Trophoblast cell (in vitro differentiated cells and primary cell): Measurements from ENCODE around the gene FBXW9.

Experiments used
- DNase-seq, 2 donors: peaks; one replicate each; pipeline ENCODE4 v3.0.0-alpha.2; 2016
- H2AFZ ChIP-seq: 2 replicates; pipeline ENCODE4 v1.6.1; 2013; ENCODE audit warnings: low read length, moderate library complexity, mild to moderate bottlenecking; ENCODE audit not compliant: insufficient read depth, poor library complexity
- H2AK5ac ChIP-seq: 2 replicates; pipeline ENCODE4 v1.6.1; 2013; ENCODE audit warnings: mild to moderate bottlenecking, low read length
- H2BK120ac ChIP-seq: 2 replicates; pipeline ENCODE4 v1.6.1; 2013; ENCODE audit warnings: low read length, mild to moderate bottlenecking, moderate library complexity; ENCODE audit not compliant: insufficient read depth, poor library complexity
- H2BK12ac ChIP-seq: 2 replicates; pipeline ENCODE4 v1.6.1; 2013; ENCODE audit warnings: mild to moderate bottlenecking, low read length, moderate library complexity
- H2BK5ac ChIP-seq: 2 replicates; pipeline ENCODE4 v1.6.1; 2013; ENCODE audit warnings: low read length, low read depth, moderate library complexity, mild to moderate bottlenecking; ENCODE audit not compliant: poor library complexity
- H3K14ac ChIP-seq: 2 replicates; pipeline ENCODE4 v1.6.1; 2013; ENCODE audit warnings: mild to moderate bottlenecking, low read length
- H3K18ac ChIP-seq: 2 replicates; pipeline ENCODE4 v1.6.1; 2013; ENCODE audit warnings: mild to moderate bottlenecking, low read length
- H3K23ac ChIP-seq: 2 replicates; pipeline ENCODE4 v1.6.1; 2013; ENCODE audit warnings: low read length
- H3K27ac ChIP-seq: 2 replicates; pipeline ENCODE4 v1.5.1; 2013; ENCODE audit warnings: low read depth, mild to moderate bottlenecking, inconsistent platforms, low read length, moderate library complexity
- H3K27me3 ChIP-seq: 2 replicates; pipeline ENCODE4 v1.6.1; 2013; ENCODE audit warnings: inconsistent platforms, mild to moderate bottlenecking, low read length, moderate library complexity; ENCODE audit not compliant: insufficient read depth
- H3K36me3 ChIP-seq, 2 experiments: 1 replicate in 1 of 2; 2 replicates in 1 of 2; pipeline ENCODE4 v1.6.1; 2013; ENCODE audit warnings: low read length in 2 of 2, mild to moderate bottlenecking in 2 of 2, moderate library complexity in 1 of 2; ENCODE audit not compliant: insufficient read depth in 2 of 2, control insufficient read depth in 1 of 2
- H3K4ac ChIP-seq: 2 replicates; pipeline ENCODE4 v1.6.1; 2013; ENCODE audit warnings: low read depth, mild to moderate bottlenecking, low read length, moderate library complexity
- H3K4me1 ChIP-seq, 2 experiments: 1 replicate in 1 of 2; 2 replicates in 1 of 2; pipeline ENCODE4 v1.6.1; 2013; ENCODE audit warnings: low read length in 2 of 2, mild to moderate bottlenecking in 2 of 2, moderate library complexity in 1 of 2; ENCODE audit not compliant: insufficient read depth in 2 of 2, control insufficient read depth in 1 of 2
- H3K4me2 ChIP-seq: 2 replicates; pipeline ENCODE4 v1.6.1; 2013; ENCODE audit warnings: inconsistent platforms, mild to moderate bottlenecking, low read length, moderate library complexity
- H3K4me3 ChIP-seq: 2 replicates; pipeline ENCODE4 v1.5.1; 2013; ENCODE audit warnings: mild to moderate bottlenecking, low read depth, low read length, inconsistent platforms
- H3K79me1 ChIP-seq: one replicate; pipeline ENCODE4 v1.6.1; 2013; ENCODE audit warnings: low read length
- H3K79me2 ChIP-seq: 2 replicates; pipeline ENCODE4 v1.6.1; 2013; ENCODE audit warnings: low read length, mild to moderate bottlenecking; ENCODE audit not compliant: control insufficient read depth, insufficient read depth, poor library complexity
- H3K9ac ChIP-seq: 2 replicates; pipeline ENCODE4 v1.6.1; 2013; ENCODE audit warnings: mild to moderate bottlenecking, low read length
- H3K9me3 ChIP-seq: 2 replicates; pipeline ENCODE4 v1.6.1; 2013; ENCODE audit warnings: low read depth, mild to moderate bottlenecking, control low read depth, inconsistent platforms, low read length; ENCODE audit not compliant: insufficient read depth
- H4K12ac ChIP-seq: 2 replicates; pipeline ENCODE4 v1.6.1; 2013; ENCODE audit warnings: low read depth, mild to moderate bottlenecking, low read length, moderate library complexity
- H4K8ac ChIP-seq: 2 replicates; pipeline ENCODE4 v1.6.1; 2013; ENCODE audit warnings: low read depth, mild to moderate bottlenecking, low read length, moderate library complexity
- H4K91ac ChIP-seq: one replicate; pipeline ENCODE4 v1.6.1; 2013; ENCODE audit warnings: low read depth, mild to moderate bottlenecking, low read length, moderate library complexity
- WGBS: extraction: QIAGEN DNeasy Blood & Tissue Kit; methylation state at CpG from one replicate; pipeline ENCODE4 v1.1.7; 2013; ENCODE audit warnings: missing lambda C conversion rate; ENCODE audit not compliant: insufficient read length, insufficient coverage; ENCODE audit errors: extremely low coverage; 5-methylcytosine and 5-hydroxymethylcytosine counted together

Gene FBXW9

GRCh38 chr19:12689581-12690216, 6.7 kb downstream of the FBXW9 start:
- H3K4ac ChIP-seq: no peak overlapping the region
- no peak overlapping the region for H3K18ac ChIP-seq
- H3K79me1 ChIP-seq: no peaks in the 10 kb centered on the region
- no peak overlapping the region for H2AFZ ChIP-seq
- no peak overlapping the region for H3K4me3 ChIP-seq
- H4K91ac ChIP-seq: no peak overlapping the region
- H3K36me3 ChIP-seq: peaks cover 9 to 10% of the 10 kb centered on the region in 2 experiments
- no peak overlapping the region for H2AK5ac ChIP-seq
- WGBS: no CpG with 5 or more reads among the region's 26 CpGs
- no peak overlapping the region for H3K27ac ChIP-seq
- no peak overlapping the region for H3K9ac ChIP-seq
- no peak overlapping the region for H2BK120ac ChIP-seq
- no peak for DNase-seq
- H3K4me1 ChIP-seq: no peaks in the 10 kb centered on the region
- no peak overlapping the region for H2BK5ac ChIP-seq
- no peak overlapping the region for H3K4me2 ChIP-seq
- no peak overlapping the region for H3K23ac ChIP-seq
- H3K79me2 ChIP-seq: no peaks in the 10 kb centered on the region
- H3K9me3 ChIP-seq: peaks cover 3% of the 10 kb centered on the region
- H4K8ac ChIP-seq: no peak overlapping the region
- no peak overlapping the region for H4K12ac ChIP-seq
- H3K27me3 ChIP-seq: no peaks in the 10 kb centered on the region
- H3K14ac ChIP-seq: no peak overlapping the region
- no peak overlapping the region for H2BK12ac ChIP-seq

GRCh38 chr19:12689012-12689411, 7.4 kb downstream of the FBXW9 start:
- H3K4ac ChIP-seq: no peak overlapping the region
- H3K18ac ChIP-seq: no peak overlapping the region
- H2BK12ac ChIP-seq: no peak overlapping the region
- no peak overlapping the region for H4K91ac ChIP-seq
- no peak overlapping the region for H4K8ac ChIP-seq
- no peaks in the 10 kb centered on the region for H3K79me2 ChIP-seq
- no peak overlapping the region for H3K27ac ChIP-seq
- no peak overlapping the region for H3K4me2 ChIP-seq
- no peak overlapping the region for H2BK120ac ChIP-seq
- no peaks in the 10 kb centered on the region for H3K4me1 ChIP-seq
- DNase-seq: no peak
- H3K36me3 ChIP-seq: peaks cover 9 to 10% of the 10 kb centered on the region in 2 experiments
- H2AK5ac ChIP-seq: no peak overlapping the region
- H4K12ac ChIP-seq: no peak overlapping the region
- no peak overlapping the region for H3K4me3 ChIP-seq
- no CpG with 5 or more reads among the region's 12 CpGs for WGBS
- no peak overlapping the region for H3K23ac ChIP-seq
- H3K27me3 ChIP-seq: no peaks in the 10 kb centered on the region
- H2BK5ac ChIP-seq: no peak overlapping the region
- no peak overlapping the region for H3K14ac ChIP-seq
- H3K79me1 ChIP-seq: no peaks in the 10 kb centered on the region
- no peak overlapping the region for H2AFZ ChIP-seq
- H3K9me3 ChIP-seq: peaks cover 3% of the 10 kb centered on the region
- H3K9ac ChIP-seq: no peak overlapping the region

- Histone ChIP-seq H3K79me2 (no peaks in the 10 kb centered on the region), H3K4ac (no peak within 1 kb of the TSS), H3K9ac (no peak within 1 kb of the TSS), H2BK12ac (no peak within 1 kb of the TSS), H3K27me3 (no peaks in the 10 kb centered on the region), H4K12ac (no peak within 1 kb of the TSS), H3K4me1 (no peaks in the 10 kb centered on the region), H4K8ac (no peak within 1 kb of the TSS), H3K18ac (no peak within 1 kb of the TSS), H4K91ac (no peak within 1 kb of the TSS), H3K36me3 (peaks cover 7% of the 10 kb centered on the region in 2 experiments), H2BK5ac (no peak within 1 kb of the TSS), H3K4me2 (no peak within 1 kb of the TSS), H3K9me3 (peaks cover 3% of the 10 kb centered on the region), H3K23ac (no peak within 1 kb of the TSS), H2AFZ (no peak within 1 kb of the TSS), H2AK5ac (no peak within 1 kb of the TSS), H3K79me1 (no peaks in the 10 kb centered on the region), H3K14ac (no peak within 1 kb of the TSS), H3K27ac (no peak within 1 kb of the TSS), H3K4me3 (no peak within 1 kb of the TSS), H2BK120ac (no peak within 1 kb of the TSS)
- WGBS: no CpG with 5 or more reads among the region's 9 CpGs
- DNase-seq: no peak
Observed at GRCh38 chr19:12687496-12688196, 8.8 kb downstream of the FBXW9 start, which contains the start of gene GNG14. Gene GNG14 (plus strand): TSS chr19:12687998. CDS start chr19:12688049, 51 bp downstream.

GRCh38 chr19:12685831-12686230, 10.6 kb downstream of the FBXW9 start:
- Histone ChIP-seq H3K27me3 (no peaks in the 10 kb centered on the region), H3K18ac (no peak overlapping the region), H3K14ac (no peak overlapping the region), H2BK5ac (no peak overlapping the region), H4K91ac (no peak overlapping the region), H2BK120ac (no peak overlapping the region), H2AK5ac (no peak overlapping the region), H3K27ac (no peak overlapping the region), H3K79me2 (peaks cover 3% of the 10 kb centered on the region), H4K12ac (no peak overlapping the region), H3K36me3 (peaks cover 7% of the 10 kb centered on the region in 2 experiments), H3K9me3 (peaks cover 3% of the 10 kb centered on the region), H3K4me1 (no peaks in the 10 kb centered on the region), H3K23ac (no peak overlapping the region), H3K4ac (no peak overlapping the region), H3K4me2 (no peak overlapping the region), H2AFZ (no peak overlapping the region), H4K8ac (no peak overlapping the region), H2BK12ac (no peak overlapping the region), H3K4me3 (no peak overlapping the region), H3K79me1 (peaks cover 4% of the 10 kb centered on the region), H3K9ac (no peak overlapping the region)
- DNase-seq: no peak
- no CpG with 5 or more reads among the region's 3 CpGs for WGBS
